SK-N-SH treated with all-trans-retinoic acid at 6 μM for 48 hours (cell line): ENCODE data around the gene PCP4.

Experiments
- ATAC-seq: fragments of 200-7000 bp; cut with Tn5 transposase; 3 replicates; pipeline ENCODE4 v1.9.1; 2020; ENCODE audit warnings: mild to moderate bottlenecking, moderate library complexity
- ARNTL ChIP-seq: fragments of 450-650 bp; formaldehyde crosslinking; IDR thresholded peaks from 2 replicates; pipeline ENCODE4 v1.5.0; 2020; ENCODE audit warnings: low read depth, mild to moderate bottlenecking, moderate library complexity, borderline replicate concordance
- BACH2 ChIP-seq: fragments of 250-450 bp; sonication (Bioruptor Pico); IDR thresholded peaks from 2 replicates; pipeline ENCODE4 v1.9.0; 2021; ENCODE audit warnings: mild to moderate bottlenecking, borderline replicate concordance
- CREB5 ChIP-seq: fragments of 250-450 bp; sonication (Bioruptor Pico); IDR thresholded peaks from 2 replicates; pipeline ENCODE4 v1.5.1; 2020; ENCODE audit warnings: low read depth, mild to moderate bottlenecking, moderate library complexity
- CSRNP3 ChIP-seq: fragments of 250-450 bp; sonication (Bioruptor Pico); IDR thresholded peaks from 2 replicates; pipeline ENCODE4 v1.5.1; 2021; ENCODE audit warnings: mild to moderate bottlenecking, moderate library complexity
- ESRRG ChIP-seq: fragments of 250-450 bp; sonication (Bioruptor Pico); IDR thresholded peaks from 2 replicates; pipeline ENCODE4 v1.6.1; 2021; ENCODE audit warnings: mild to moderate bottlenecking
- GLIS3 ChIP-seq: fragments of 250-450 bp; sonication (Bioruptor Pico); IDR thresholded peaks from 2 replicates; pipeline ENCODE4 v1.5.0; 2020; ENCODE audit warnings: mild to moderate bottlenecking, moderate library complexity
- OSR1 ChIP-seq: fragments of 250-450 bp; sonication (Bioruptor Pico); IDR thresholded peaks from 2 replicates; pipeline ENCODE4 v1.8.0; 2022; ENCODE audit warnings: moderate library complexity, mild to moderate bottlenecking, inconsistent platforms
- PATZ1 ChIP-seq: fragments of 250-450 bp; sonication (Bioruptor Pico); IDR thresholded peaks from 2 replicates; pipeline ENCODE4 v1.8.0; 2020; ENCODE audit warnings: mild to moderate bottlenecking, moderate library complexity, borderline replicate concordance
- POU6F1 ChIP-seq: fragments of 250-450 bp; sonication (Bioruptor Pico); IDR thresholded peaks from 2 replicates; pipeline ENCODE4 v1.8.0; 2021; ENCODE audit warnings: low read depth, mild to moderate bottlenecking, moderate library complexity, borderline replicate concordance
- PPARA ChIP-seq: fragments of 250-450 bp; sonication (Bioruptor Pico); IDR thresholded peaks from 2 replicates; pipeline ENCODE4 v1.5.0; 2020; ENCODE audit warnings: mild to moderate bottlenecking, borderline replicate concordance
- RARB ChIP-seq: fragments of 250-450 bp; sonication (Bioruptor Pico); IDR thresholded peaks from 2 replicates; pipeline ENCODE4 v1.8.0; 2021; ENCODE audit warnings: mild to moderate bottlenecking, moderate library complexity
- SNAI2 ChIP-seq: fragments of 250-450 bp; sonication (Bioruptor Pico); IDR thresholded peaks from 2 replicates; pipeline ENCODE4 v1.5.0; 2020; ENCODE audit warnings: mild to moderate bottlenecking, moderate library complexity
- TSHZ2 ChIP-seq: fragments of 250-450 bp; sonication (Bioruptor Pico); IDR thresholded peaks from 2 replicates; pipeline ENCODE4 v1.5.0; 2020; ENCODE audit warnings: mild to moderate bottlenecking, moderate library complexity
- ZFP3 ChIP-seq: fragments of 250-450 bp; sonication (Bioruptor Pico); IDR thresholded peaks from 2 replicates; pipeline ENCODE4 v1.5.0; 2020; ENCODE audit warnings: mild to moderate bottlenecking, moderate library complexity
- ZFP30 ChIP-seq: fragments of 450-650 bp; formaldehyde crosslinking; IDR thresholded peaks from 2 replicates; pipeline ENCODE4 v1.5.0; 2022; ENCODE audit warnings: mild to moderate bottlenecking, moderate library complexity
- ZNF565 ChIP-seq: fragments of 450-650 bp; formaldehyde crosslinking; conservative IDR thresholded peaks from 2 replicates; pipeline ENCODE4 v1.5.0; 2020; ENCODE audit warnings: low read depth, mild to moderate bottlenecking, moderate library complexity
- ZNF70 ChIP-seq: fragments of 450-650 bp; formaldehyde crosslinking; IDR thresholded peaks from 2 replicates; pipeline ENCODE4 v1.5.0; 2020; ENCODE audit warnings: mild to moderate bottlenecking, moderate library complexity
- ZNF8 ChIP-seq: fragments of 450-650 bp; formaldehyde crosslinking; IDR thresholded peaks from 2 replicates; pipeline ENCODE4 v1.5.0; 2020; ENCODE audit warnings: mild to moderate bottlenecking, moderate library complexity

The PCP4 gene

GRCh38 chr21:39852726-39853500 is 14.3 kb upstream of the PCP4 start:
- no peak for ATAC-seq
- no peak for TF ChIP-seq ZFP3
- TF ChIP-seq RARB = no peak
- TF ChIP-seq PPARA (CRISPR knock-in tag) = no peak
- TF ChIP-seq ZNF70 (CRISPR knock-in tag) = no peak
- TF ChIP-seq ZNF565 = no peak
- no peak for TF ChIP-seq CSRNP3 (CRISPR knock-in tag)
- TF ChIP-seq OSR1 (CRISPR knock-in tag) = no peak
- TF ChIP-seq GLIS3 = no peak
- no peak for TF ChIP-seq ARNTL (CRISPR knock-in tag)
- no peak for TF ChIP-seq POU6F1 (CRISPR knock-in tag)
- TF ChIP-seq ZNF8 = no peak
- TF ChIP-seq CREB5 (CRISPR knock-in tag) = no peak
- no peak for TF ChIP-seq SNAI2 (CRISPR knock-in tag)
- TF ChIP-seq BACH2 (CRISPR knock-in tag) = no peak
- no peak for TF ChIP-seq ZFP30 (CRISPR knock-in tag)

- no peak for TF ChIP-seq ESRRG (CRISPR knock-in tag)
- no peak for TF ChIP-seq PPARA (CRISPR knock-in tag)
- no peak for TF ChIP-seq TSHZ2
- TF ChIP-seq GLIS3 = no peak
- no peak for TF ChIP-seq SNAI2 (CRISPR knock-in tag)
- no peak for TF ChIP-seq RARB
- no peak for TF ChIP-seq POU6F1 (CRISPR knock-in tag)
- no peak for TF ChIP-seq PATZ1
- TF ChIP-seq ZFP30 (CRISPR knock-in tag) = no peak
- TF ChIP-seq, all 23 proteins: peak for 0
- ATAC-seq = no peak
These were observed 12.7 kb upstream of the PCP4 start for GRCh38 chr21:39854572-39854971.

GRCh38 chr21:39855595-39855994 is 11.6 kb upstream of the PCP4 start:
- ATAC-seq = no peak
- TF ChIP-seq POU6F1 (CRISPR knock-in tag) = no peak
